ENCODE results near the gene LRRC36. TPM values are rescaled to one million over a fixed set of nuclear protein-coding genes. Genes with fewer than 3 reads are reported as not detected.
A peak's percentile ranks its signal among the peaks of the same experiment; 100 is the strongest.

LRRC36 gene
- polyA plus RNA-seq, 1 donor (not counting 4 experiments of a cell fraction or from before 2014, with no cell fraction given), result not detected

GRCh38 chr16:67399218-67399733 is 72.7 kb downstream of the LRRC36 start:
- H3K9me3 ChIP-seq (ENCODE audit: control insufficient read depth, low read depth, low read length), result no peaks in the 10 kb centered on the region
- H3K4me1 ChIP-seq (ENCODE audit: control insufficient read depth, extremely low read depth, insufficient read depth, low read length), result peaks cover 38% of the 10 kb centered on the region
- peaks cover under 1% of the 10 kb centered on the region for H3K27me3 ChIP-seq (ENCODE audit: control insufficient read depth, extremely low read depth, insufficient read depth, low read length)
- FAIRE-seq (no peak), DNase-seq (ENCODE audit: low read depth, low spot score) (no peak)
- no peaks in the 10 kb centered on the region for H3K9me1 ChIP-seq (ENCODE audit: control insufficient read depth, extremely low read depth, insufficient read depth, low read length)
- H3K27ac ChIP-seq (ENCODE audit: control insufficient read depth, insufficient read depth, low read length), result no peak overlapping the region
- dilution Hi-C loops (cut with MboI; ENCODE audit: extremely low pct_ligation_motif_present, low sequenced_read_pairs), result no loop called here
- H3K79me2 ChIP-seq (ENCODE audit: control insufficient read depth, insufficient read depth, low read length), result no peaks in the 10 kb centered on the region
- no peak for TF ChIP-seq EZH2 (IDR thresholded peaks at IDR 0.05; ENCODE audit: low read length)
- TF ChIP-seq CTCF (optimal IDR thresholded peaks at IDR 0.05 in 1 of 3, IDR thresholded peaks at IDR 0.05 in 1 of 3, conservative IDR thresholded peaks at IDR 0.05 in 1 of 3; ENCODE audit: extremely low read depth in 1 of 3, insufficient read depth in 2 of 3, low read length in 3 of 3), result peak in 2 of 3 experiments; percentile 23 to 42
- H3K9ac ChIP-seq (ENCODE audit: control insufficient read depth, extremely low read depth, insufficient read depth, low read length), result no peak overlapping the region
- H3K4me2 ChIP-seq (ENCODE audit: control insufficient read depth, extremely low read depth, insufficient read depth, low read depth, low read length), result no peak overlapping the region
- H3K36me3 ChIP-seq (ENCODE audit: control insufficient read depth in 2 of 2, extremely low read depth in 1 of 2, insufficient read depth in 2 of 2, low read length in 2 of 2), result no peaks in the 10 kb centered on the region
- H2AFZ ChIP-seq (ENCODE audit: control insufficient read depth, low read length), result no peak overlapping the region
- H4K20me1 ChIP-seq (ENCODE audit: control insufficient read depth, extremely low read depth, insufficient read depth, low read length), result no peaks in the 10 kb centered on the region
- H3K4me3 ChIP-seq (ENCODE audit: control insufficient read depth in 2 of 3, extremely low read depth in 1 of 3, insufficient read depth in 2 of 3, low read depth in 1 of 3, low read length in 3 of 3), result no peak overlapping the region

- DNase-seq (ENCODE audit: low read depth, low spot score), result no peak
- no peak for TF ChIP-seq EZH2 (IDR thresholded peaks at IDR 0.05; ENCODE audit: low read length)
- TF ChIP-seq CTCF (optimal IDR thresholded peaks at IDR 0.05 in 1 of 3, IDR thresholded peaks at IDR 0.05 in 1 of 3, conservative IDR thresholded peaks at IDR 0.05 in 1 of 3; ENCODE audit: extremely low read depth in 1 of 3, insufficient read depth in 2 of 3, low read length in 3 of 3), result no peak
- Histone ChIP-seq H4K20me1 (ENCODE audit: control insufficient read depth, extremely low read depth, insufficient read depth, low read length) (no peaks in the 10 kb centered on the region), H3K36me3 (ENCODE audit: control insufficient read depth in 2 of 2, extremely low read depth in 1 of 2, insufficient read depth in 2 of 2, low read length in 2 of 2) (no peaks in the 10 kb centered on the region), H3K9me3 (ENCODE audit: control insufficient read depth, low read depth, low read length) (no peaks in the 10 kb centered on the region), H3K4me3 (ENCODE audit: control insufficient read depth in 2 of 3, extremely low read depth in 1 of 3, insufficient read depth in 2 of 3, low read depth in 1 of 3, low read length in 3 of 3) (no peak overlapping the region), H3K4me1 (ENCODE audit: control insufficient read depth, extremely low read depth, insufficient read depth, low read length) (peaks cover 46% of the 10 kb centered on the region), H3K9me1 (ENCODE audit: control insufficient read depth, extremely low read depth, insufficient read depth, low read length) (no peaks in the 10 kb centered on the region), H3K4me2 (ENCODE audit: control insufficient read depth, extremely low read depth, insufficient read depth, low read depth, low read length) (no peak overlapping the region), H2AFZ (ENCODE audit: control insufficient read depth, low read length) (no peak overlapping the region), H3K27me3 (ENCODE audit: control insufficient read depth, extremely low read depth, insufficient read depth, low read length) (no peaks in the 10 kb centered on the region), H3K79me2 (ENCODE audit: control insufficient read depth, insufficient read depth, low read length) (no peaks in the 10 kb centered on the region), H3K9ac (ENCODE audit: control insufficient read depth, extremely low read depth, insufficient read depth, low read length) (no peak overlapping the region), H3K27ac (ENCODE audit: control insufficient read depth, insufficient read depth, low read length) (no peak overlapping the region)
- no peak for FAIRE-seq
- dilution Hi-C loops (cut with MboI; ENCODE audit: extremely low pct_ligation_motif_present, low sequenced_read_pairs), result no loop called here
Measured at GRCh38 chr16:67399749-67400704, 73.4 kb downstream of the LRRC36 start.

Data from keratinocyte (primary cell).